Liver (tissue), 9 donors: ENCODE measurements around the gene MRPS18A. TPM values are rescaled to one million over a fixed set of nuclear protein-coding genes. Genes with fewer than 3 reads are reported as not detected.

Experiments
- DNase-seq: peaks from one replicate; pipeline ENCODE4 v3.0.0-alpha.2; 2017; ENCODE audit warnings: low spot score
- H3K27ac ChIP-seq, 2 donors: one replicate each; pipeline ENCODE4 v1.7.0; 2013; ENCODE audit warnings: inconsistent platforms in 2 of 2, low read length in 2 of 2, control low read depth in 1 of 2, low read depth in 1 of 2, mild to moderate bottlenecking in 1 of 2
- H3K27me3 ChIP-seq, 4 donors: one replicate each; pipeline versions ENCODE4 v1.6.1 to v1.7.0; 2013; ENCODE audit warnings: low read length in 3 of 4, inconsistent platforms in 1 of 4, mild to moderate bottlenecking in 1 of 4, moderate library complexity in 1 of 4; ENCODE audit not compliant: control insufficient read depth in 4 of 4, insufficient read depth in 4 of 4
- H3K36me3 ChIP-seq, 4 donors: one replicate each; pipeline versions ENCODE4 v1.6.1 to v1.7.0; 2013; ENCODE audit warnings: low read length in 3 of 4, mild to moderate bottlenecking in 3 of 4, low read depth in 1 of 4, moderate library complexity in 1 of 4; ENCODE audit not compliant: control insufficient read depth in 4 of 4, insufficient read depth in 3 of 4
- H3K4me1 ChIP-seq, 4 donors: one replicate each; pipeline versions ENCODE4 v1.6.1 to v1.7.0; 2013; ENCODE audit warnings: low read length in 3 of 4, mild to moderate bottlenecking in 3 of 4, moderate library complexity in 1 of 4; ENCODE audit not compliant: control insufficient read depth in 4 of 4, insufficient read depth in 4 of 4
- H3K4me3 ChIP-seq, 3 donors: one replicate each; pipeline versions ENCODE4 v1.6.1 to v1.7.0; 2013; ENCODE audit warnings: low read length in 3 of 3, control low read depth in 1 of 3, low read depth in 1 of 3, mild to moderate bottlenecking in 1 of 3
- H3K9ac ChIP-seq, 2 donors: one replicate each; pipeline ENCODE4 v1.7.0; 2013; ENCODE audit warnings: low read length in 2 of 2, mild to moderate bottlenecking in 2 of 2, moderate library complexity in 2 of 2, control low read depth in 1 of 2, low read depth in 1 of 2
- H3K9me3 ChIP-seq, 4 donors: one replicate each; pipeline versions ENCODE4 v1.6.1 to v1.7.0; 2013; ENCODE audit warnings: low read length in 3 of 4; ENCODE audit not compliant: control insufficient read depth in 4 of 4
- ATF3 ChIP-seq: IDR thresholded peaks from 2 replicates; pipeline ENCODE4 v1.6.1; 2016; ENCODE audit warnings: antibody characterized with exemption
- EGR1 ChIP-seq, 2 donors: IDR thresholded peaks; 2 replicates each; pipeline ENCODE4 v1.6.1; 2016 to 2018; ENCODE audit warnings: antibody characterized with exemption in 2 of 2, low read depth in 2 of 2
- FOXA1 ChIP-seq: IDR thresholded peaks from 2 replicates; pipeline ENCODE4 v1.6.1; 2016; ENCODE audit warnings: antibody characterized with exemption
- FOXA2 ChIP-seq: IDR thresholded peaks from 2 replicates; pipeline ENCODE4 v1.6.1; 2016; ENCODE audit warnings: antibody characterized with exemption
- GABPA ChIP-seq, 2 donors: IDR thresholded peaks in 1 of 2; conservative IDR thresholded peaks in 1 of 2; 2 replicates each; pipeline ENCODE4 v1.6.1; 2016; ENCODE audit warnings: antibody characterized with exemption in 2 of 2, mild to moderate bottlenecking in 1 of 2, moderate library complexity in 1 of 2
- HNF4A ChIP-seq, 2 donors: conservative IDR thresholded peaks; 2 replicates each; pipeline ENCODE4 v1.6.1; 2016; ENCODE audit warnings: antibody characterized with exemption in 2 of 2, mild to moderate bottlenecking in 2 of 2
- HNF4G ChIP-seq: IDR thresholded peaks from 2 replicates; pipeline ENCODE4 v1.6.1; 2016; ENCODE audit warnings: antibody characterized with exemption
- MAX ChIP-seq: IDR thresholded peaks from 2 replicates; pipeline ENCODE4 v1.6.1; 2016; ENCODE audit warnings: antibody characterized with exemption
- NR2F2 ChIP-seq: IDR thresholded peaks from 2 replicates; pipeline ENCODE4 v1.6.1; 2016; ENCODE audit warnings: antibody characterized with exemption
- RAD21 ChIP-seq, 2 donors: IDR thresholded peaks; 2 replicates each; pipeline ENCODE4 v1.6.1; 2016; ENCODE audit warnings: antibody characterized with exemption in 2 of 2, mild to moderate bottlenecking in 2 of 2
- REST ChIP-seq: IDR thresholded peaks from 2 replicates; pipeline ENCODE4 v1.6.1; 2016; ENCODE audit warnings: antibody characterized with exemption, mild to moderate bottlenecking
- RXRA ChIP-seq, 2 donors: IDR thresholded peaks; 2 replicates each; pipeline ENCODE4 v1.6.1; 2017 to 2018; ENCODE audit warnings: antibody characterized with exemption in 2 of 2, mild to moderate bottlenecking in 1 of 2
- SP1 ChIP-seq: IDR thresholded peaks from 2 replicates; pipeline ENCODE4 v1.6.1; 2018; ENCODE audit warnings: antibody characterized with exemption, mild to moderate bottlenecking
- TAF1 ChIP-seq: conservative IDR thresholded peaks from 2 replicates; pipeline ENCODE4 v1.6.1; 2016; ENCODE audit warnings: antibody characterized with exemption, mild to moderate bottlenecking
- YY1 ChIP-seq: IDR thresholded peaks from 2 replicates; pipeline ENCODE4 v1.6.1; 2016; ENCODE audit warnings: antibody characterized with exemption, mild to moderate bottlenecking
- WGBS: extraction: QIAGEN DNeasy Blood & Tissue Kit; methylation state at CpG from one replicate; pipeline ENCODE4 v1.1.7; 2013; 5-methylcytosine and 5-hydroxymethylcytosine counted together
- polyA plus RNA-seq, 2 donors: library from polyadenylated mRNA; stranded (reverse) in 1 of 2; unstranded in 1 of 2; fragments of 200-250 nt in 1 of 2; fragments of >200 nt in 1 of 2; fragmentation: Nextera tagmentation in 1 of 2; extraction: Ambion mirVana in 1 of 2; gene quantifications; one replicate each; pipeline versions ENCODE4 v1.2.1 to v1.2.3, GENCODE V29; 2013 to 2015
- total RNA-seq, 2 donors: library from RNA; depleted of rRNA; stranded (reverse); fragments of >200 nt; gene quantifications; one replicate each; pipeline ENCODE4 v1.2.3, GENCODE V29; 2014
- TF ChIP-seq, protein P1 (sequence below): fragments of 150-350 bp; IDR thresholded peaks from 2 replicates; pipeline ENCODE4 v1.5.1; 2017; ENCODE audit warnings: improper control_type of control experiment, low read depth, low read length; ENCODE audit not compliant: missing input control
- donor health status: healthy.
- donor health status: healthy.
- donor health status: healthy.
- donor health status: healthy.
- donor health status: healthy.

MRPS18A gene
- total and polyA plus RNA-seq, 4 donors, result 21.5 to 50.5 (median 35.0) TPM

DNA sequence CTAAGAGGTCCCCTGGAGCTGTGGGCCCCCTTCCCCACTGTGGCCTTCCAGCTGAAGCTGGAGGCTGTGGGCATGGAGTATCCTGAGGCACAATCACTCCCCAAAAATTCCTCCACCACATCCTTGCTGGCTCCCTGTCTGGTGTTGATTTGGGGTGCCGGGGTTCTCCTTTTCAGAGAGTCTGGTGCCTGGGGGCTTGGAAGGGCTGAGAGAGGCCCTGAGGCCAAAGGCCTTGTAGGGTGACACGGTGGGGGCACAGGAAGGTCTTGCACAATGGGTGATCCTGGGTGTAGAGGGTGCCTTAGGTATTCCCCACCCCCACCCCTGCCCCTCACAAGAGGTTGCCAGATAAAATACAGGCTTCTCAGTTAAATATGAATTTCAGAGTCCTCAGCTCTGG, 49.3 kb upstream of the MRPS18A start:
- Histone ChIP-seq H3K4me1 (no peaks in the 10 kb centered on the region), H3K9ac (no peak overlapping the region), H3K27ac (no peak overlapping the region), H3K36me3 (no peaks in the 10 kb centered on the region), H3K4me3 (no peak overlapping the region), H3K9me3 (no peaks in the 10 kb centered on the region), H3K27me3 (no peaks in the 10 kb centered on the region)
- WGBS, result 83% methylated on average over 2 of the region's 2 CpGs
- DNase-seq, result no peak
- TF ChIP-seq TAF1 (no peak), GABPA (IDR thresholded peaks at IDR 0.05 in 1 of 2, conservative IDR thresholded peaks at IDR 0.05 in 1 of 2) (no peak), MAX (no peak), SP1 (no peak), NR2F2 (no peak), RAD21 (IDR thresholded peaks at IDR 0.05) (no peak), HNF4G (no peak), RXRA (IDR thresholded peaks at IDR 0.05) (no peak), HNF4A (conservative IDR thresholded peaks at IDR 0.05) (no peak), EGR1 (IDR thresholded peaks at IDR 0.05; ENCODE audit: low read depth in 2 of 2) (no peak), ATF3 (no peak), REST (no peak), YY1 (no peak), FOXA2 (no peak), FOXA1 (no peak)
- TF ChIP-seq, protein P1, sequence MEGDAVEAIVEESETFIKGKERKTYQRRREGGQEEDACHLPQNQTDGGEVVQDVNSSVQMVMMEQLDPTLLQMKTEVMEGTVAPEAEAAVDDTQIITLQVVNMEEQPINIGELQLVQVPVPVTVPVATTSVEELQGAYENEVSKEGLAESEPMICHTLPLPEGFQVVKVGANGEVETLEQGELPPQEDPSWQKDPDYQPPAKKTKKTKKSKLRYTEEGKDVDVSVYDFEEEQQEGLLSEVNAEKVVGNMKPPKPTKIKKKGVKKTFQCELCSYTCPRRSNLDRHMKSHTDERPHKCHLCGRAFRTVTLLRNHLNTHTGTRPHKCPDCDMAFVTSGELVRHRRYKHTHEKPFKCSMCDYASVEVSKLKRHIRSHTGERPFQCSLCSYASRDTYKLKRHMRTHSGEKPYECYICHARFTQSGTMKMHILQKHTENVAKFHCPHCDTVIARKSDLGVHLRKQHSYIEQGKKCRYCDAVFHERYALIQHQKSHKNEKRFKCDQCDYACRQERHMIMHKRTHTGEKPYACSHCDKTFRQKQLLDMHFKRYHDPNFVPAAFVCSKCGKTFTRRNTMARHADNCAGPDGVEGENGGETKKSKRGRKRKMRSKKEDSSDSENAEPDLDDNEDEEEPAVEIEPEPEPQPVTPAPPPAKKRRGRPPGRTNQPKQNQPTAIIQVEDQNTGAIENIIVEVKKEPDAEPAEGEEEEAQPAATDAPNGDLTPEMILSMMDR, result no peak

DNA sequence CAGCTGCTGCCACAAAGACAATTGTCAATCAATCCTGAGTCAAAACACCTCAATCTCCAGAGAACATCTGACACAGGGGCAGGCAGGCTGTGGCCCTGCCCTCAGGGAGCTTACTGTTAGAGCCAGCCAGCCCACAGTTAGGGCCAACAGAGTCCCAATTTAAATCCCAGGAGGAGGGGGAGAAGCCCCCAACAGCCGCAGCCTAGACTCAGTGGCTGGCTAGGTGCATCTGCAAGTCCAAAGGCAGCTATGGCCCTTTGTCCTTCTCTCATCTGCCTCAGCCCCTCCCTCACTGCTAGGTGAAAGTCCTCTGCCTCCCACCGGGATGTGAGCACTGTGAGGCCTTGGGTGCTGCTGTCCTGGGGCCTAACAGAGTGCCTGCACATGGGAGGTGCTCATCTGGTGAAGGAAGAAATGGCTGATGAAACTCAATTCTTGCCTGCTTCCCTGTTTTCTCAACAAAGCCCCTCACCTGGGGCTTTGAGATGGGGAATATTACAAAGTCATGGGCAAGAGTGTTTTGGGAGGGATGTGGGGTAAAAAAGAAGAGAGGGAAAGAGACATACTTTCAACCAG, 48.7 kb upstream of the MRPS18A start:
- Histone ChIP-seq H3K4me1 (no peaks in the 10 kb centered on the region), H3K9ac (no peak overlapping the region), H3K4me3 (no peak overlapping the region), H3K27me3 (no peaks in the 10 kb centered on the region), H3K27ac (no peak overlapping the region), H3K36me3 (no peaks in the 10 kb centered on the region), H3K9me3 (no peaks in the 10 kb centered on the region)
- no peak for DNase-seq
- 80% methylated on average over 2 of the region's 2 CpGs for WGBS
- TF ChIP-seq NR2F2, result no peak
- TF ChIP-seq ATF3, result no peak
- no peak for TF ChIP-seq RAD21 (IDR thresholded peaks at IDR 0.05)
- TF ChIP-seq YY1, result no peak
- no peak for TF ChIP-seq FOXA2
